Measurements from ENCODE around the gene FAP.

Gene FAP

DNA sequence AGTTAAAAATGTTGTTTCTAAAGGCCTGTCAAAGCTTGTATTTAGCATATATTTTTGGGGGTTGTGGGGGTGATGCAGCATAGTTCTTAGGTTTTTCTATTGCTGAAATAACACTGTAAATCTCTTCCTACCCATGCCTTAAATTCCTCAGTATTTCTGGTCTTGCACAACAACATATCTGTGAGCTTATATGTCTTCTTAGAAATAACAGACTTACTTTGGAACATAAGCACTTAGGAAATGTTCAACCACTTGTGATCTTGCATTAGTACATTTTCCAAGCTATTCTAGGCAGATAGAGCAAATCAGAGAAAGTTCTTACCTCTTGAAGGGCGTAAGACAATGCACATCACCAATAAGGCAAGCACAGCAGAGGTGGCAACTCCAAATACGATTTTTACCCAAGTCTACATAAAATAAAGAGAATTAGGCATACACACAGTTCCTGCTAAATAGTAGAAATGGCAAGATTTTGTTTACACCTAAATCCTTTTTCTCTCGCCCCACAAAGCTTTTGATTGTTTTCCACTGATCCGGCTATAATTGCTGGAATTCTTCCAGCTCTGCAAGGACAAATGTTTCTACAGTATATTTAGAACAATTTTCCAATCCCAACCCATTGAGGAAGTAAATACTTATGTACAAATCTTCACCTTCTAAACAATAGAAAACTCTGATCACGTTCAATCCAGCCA lies 512 bp downstream of the FAP start:
- no peak for DNase-seq (ENCODE audit: low read depth)

DNA sequence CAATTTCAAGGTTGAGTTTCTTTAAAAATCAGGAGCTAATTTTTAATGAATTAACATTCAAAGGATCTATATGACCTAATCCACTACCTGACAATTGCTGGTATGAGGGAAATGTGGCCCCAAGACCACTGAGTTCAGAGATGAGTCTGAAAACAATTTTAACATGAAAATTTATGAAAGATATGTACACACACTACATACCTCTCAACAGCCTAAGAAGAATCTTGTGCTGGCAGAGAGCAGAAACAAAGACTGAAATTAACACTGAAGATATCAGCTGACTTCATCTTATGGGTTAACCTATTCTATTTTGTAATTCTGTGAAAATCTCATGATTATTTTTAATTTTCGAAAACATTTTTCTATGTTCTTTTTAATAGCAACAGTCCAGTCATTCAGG lies 1.7 kb downstream of the FAP start:
- DNase-seq (ENCODE audit: low read depth) = no peak

DNA sequence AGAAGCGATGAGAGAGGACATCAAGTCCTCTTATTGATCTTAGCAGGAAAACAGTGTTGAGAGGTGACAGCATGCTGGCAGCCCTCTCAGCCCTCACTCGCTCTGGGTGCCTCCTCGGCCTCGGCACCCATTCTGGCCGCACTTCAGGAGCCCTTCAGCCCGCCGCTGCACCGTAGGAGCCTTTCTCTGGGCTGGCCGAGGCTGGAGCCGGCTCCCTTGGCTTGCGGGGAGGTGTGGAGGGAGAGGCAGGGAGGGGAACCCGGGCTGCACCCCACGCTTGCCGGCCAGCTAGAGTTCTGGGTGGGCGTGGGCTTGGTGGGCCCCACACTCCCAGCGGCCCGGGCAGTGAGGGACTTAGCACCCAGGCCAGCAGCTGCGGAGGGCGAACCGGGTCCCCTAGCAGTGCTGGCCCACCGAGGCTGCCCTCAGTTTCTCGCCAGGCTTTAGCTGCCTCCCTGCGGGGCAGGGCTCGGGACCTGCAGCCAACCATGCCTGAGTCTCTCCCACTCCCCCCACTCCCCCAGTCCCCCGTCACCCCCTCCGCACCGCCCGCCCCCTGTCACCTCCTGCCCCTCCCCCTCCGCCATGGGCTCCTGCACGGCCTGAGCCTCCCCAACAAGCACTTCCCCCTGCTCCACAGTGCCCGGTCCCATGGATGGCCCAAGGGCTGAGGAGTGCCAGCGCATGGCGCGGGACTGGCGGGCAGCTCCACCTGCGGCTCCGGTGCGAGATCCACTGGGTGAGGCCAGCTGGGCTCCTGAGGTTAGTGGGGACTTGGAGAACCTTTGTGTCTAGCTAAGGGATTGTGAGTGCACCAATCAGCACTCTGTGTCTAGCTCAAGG lies 8.4 kb downstream of the FAP start:
- no peak for DNase-seq (ENCODE audit: low read depth)

DNA sequence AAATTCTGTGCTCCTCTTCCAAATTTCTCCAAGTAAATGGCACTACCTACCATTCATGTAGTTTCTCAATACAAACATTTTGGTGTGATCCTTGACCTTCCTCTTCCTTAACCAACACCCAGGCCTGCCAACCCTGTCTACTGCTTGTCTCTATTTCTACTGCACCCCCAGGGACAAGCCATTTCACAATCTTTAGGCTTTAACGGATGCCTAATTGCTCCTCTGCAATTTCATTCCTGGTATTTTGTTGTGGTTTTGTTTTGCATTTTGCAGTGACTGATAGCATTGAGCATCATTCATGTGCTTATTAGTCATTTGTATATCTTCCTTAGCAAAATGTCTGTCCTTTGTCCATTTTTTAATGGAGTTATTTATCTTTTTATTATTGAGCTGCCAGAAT lies 10.0 kb downstream of the FAP start:
- DNase-seq (ENCODE audit: low read depth) = no peak

DNA sequence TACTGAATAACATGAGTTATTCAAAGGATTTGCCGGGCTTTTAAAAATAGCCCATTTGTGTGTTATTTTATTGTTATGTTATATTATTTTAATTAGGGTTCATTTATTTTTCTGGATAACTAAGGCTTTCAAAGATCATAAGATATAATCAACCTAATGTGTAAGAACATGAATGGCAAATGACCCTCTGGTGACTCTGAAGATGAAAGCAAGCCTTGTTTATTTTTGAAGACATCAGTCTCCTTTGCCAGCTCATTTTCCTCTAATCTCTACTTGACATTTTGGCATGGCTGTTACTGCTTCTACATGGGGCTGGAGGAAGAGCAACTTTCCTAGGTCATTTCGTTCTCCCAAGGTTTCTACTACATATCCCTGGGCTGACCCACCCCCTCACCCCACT lies 10.6 kb downstream of the FAP start:
- DNase-seq (ENCODE audit: low read depth) = no peak

DNA sequence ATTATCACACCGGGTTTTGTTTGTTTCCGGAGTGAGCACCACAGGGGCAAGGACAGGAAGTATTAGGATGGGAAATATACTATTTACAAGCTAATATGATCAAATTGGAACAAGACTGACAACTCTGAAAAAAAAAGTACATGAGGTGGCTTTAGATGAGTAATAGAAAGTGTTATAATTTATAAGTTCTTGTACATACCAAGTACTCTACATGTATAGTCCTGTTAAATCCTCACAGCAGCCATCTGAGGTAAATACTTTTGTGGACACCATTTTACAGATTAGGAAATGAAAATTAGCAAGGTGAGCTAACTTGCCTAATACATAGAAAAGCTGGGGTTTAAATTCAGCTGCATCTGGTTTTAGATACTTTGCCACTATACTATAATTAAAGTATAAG lies 11.2 kb downstream of the FAP start:
- no peak for DNase-seq (ENCODE audit: low read depth)

DNA sequence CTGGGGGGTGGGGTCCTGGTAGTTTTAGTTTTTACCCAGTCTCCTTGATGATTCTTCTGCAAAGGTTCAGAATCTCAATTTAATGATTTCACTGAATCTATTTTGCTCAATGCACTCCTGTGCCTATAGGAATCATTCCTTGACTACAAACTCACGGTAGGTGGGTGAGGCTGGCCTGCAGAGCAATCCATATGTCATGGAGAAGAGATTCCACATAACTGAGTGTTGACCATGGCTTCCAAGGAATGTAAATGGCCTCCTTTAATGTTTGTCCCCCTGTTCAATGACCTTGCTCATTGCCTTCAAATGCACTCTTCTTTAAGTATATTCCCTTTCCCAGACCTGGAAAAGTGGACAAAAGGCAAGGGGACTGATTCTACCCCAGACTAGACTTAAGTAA lies 12.5 kb downstream of the FAP start:
- DNase-seq (ENCODE audit: low read depth) = no peak

DNA sequence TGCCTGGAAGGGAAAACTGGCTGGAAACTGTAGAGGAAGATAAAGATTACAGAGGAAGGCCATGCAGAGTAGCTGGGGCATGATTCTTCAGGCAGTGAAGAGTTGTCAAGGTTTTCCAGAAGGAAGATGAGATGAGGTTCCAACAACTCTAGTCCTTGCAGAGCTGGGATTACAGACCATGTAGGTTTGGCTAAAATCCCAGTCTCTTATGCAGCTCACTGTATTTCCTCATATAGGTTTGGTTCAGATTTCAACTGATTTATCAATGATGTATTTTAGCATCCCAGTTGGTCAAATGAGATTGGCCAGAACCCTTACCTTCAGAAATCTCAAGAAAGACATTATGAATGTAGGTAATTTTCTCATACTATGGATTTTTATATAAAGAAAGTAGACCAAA lies 16.4 kb downstream of the FAP start:
- DNase-seq (ENCODE audit: low read depth) = no peak

DNA sequence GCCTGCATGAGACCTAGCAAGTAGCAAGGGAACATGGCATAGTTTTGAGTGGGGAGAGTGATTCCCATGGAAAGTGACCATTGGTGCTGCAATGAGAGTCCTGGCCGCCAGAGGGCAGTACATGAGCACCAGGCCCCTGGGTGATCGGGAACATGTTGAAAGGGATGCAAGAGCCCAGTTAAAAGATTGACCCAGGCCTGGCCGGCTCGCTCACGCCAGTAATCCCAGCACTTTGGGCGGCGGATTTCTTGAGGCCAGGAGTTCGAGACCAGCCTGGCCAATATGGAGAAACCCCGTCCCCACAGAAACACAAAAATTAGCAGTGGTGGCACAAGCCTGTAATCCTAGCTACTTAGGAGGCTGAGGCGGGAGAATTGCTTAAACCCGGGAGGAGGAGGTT lies 22.2 kb downstream of the FAP start:
- DNase-seq (ENCODE audit: low read depth) = peak; percentile 17

DNA sequence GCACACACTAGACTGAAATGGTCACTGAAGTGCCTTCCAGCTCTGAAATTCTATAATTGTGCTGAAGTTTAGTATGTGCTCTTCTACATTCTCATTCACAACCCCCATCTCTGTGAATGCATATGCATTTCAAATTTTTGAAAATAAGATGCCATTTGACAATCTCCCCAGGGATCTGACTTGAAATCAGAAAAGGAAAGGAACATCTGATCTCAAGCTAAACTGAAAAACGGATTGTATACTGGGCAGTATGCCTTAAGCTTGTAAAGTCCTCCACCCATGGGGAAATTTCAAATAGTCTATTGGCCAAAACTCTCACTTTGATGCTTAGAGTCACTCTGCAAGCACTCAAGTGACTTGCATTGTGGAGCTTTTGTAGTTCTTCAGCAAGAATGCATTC lies 22.9 kb downstream of the FAP start:
- DNase-seq (ENCODE audit: low read depth) = no peak

DNA sequence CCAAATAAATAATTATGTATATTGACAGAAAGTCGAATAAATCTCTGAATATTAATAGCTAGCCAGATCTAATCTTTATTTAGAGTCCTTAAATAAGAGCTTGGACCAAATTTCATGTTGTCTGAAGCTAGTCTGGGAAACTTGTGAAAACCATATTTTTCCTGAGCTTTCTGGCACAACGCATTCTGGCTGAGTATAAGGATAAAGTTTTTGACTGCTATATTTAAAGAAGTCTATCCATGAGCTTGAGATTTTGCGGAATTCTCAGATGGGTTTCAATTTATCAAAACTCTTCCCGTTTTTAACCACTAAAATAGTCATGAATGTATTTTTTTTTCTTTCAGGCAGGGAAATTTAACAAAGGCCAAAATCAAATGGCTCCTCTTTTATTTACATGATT lies 23.8 kb downstream of the FAP start:
- no peak for DNase-seq (ENCODE audit: low read depth)

DNA sequence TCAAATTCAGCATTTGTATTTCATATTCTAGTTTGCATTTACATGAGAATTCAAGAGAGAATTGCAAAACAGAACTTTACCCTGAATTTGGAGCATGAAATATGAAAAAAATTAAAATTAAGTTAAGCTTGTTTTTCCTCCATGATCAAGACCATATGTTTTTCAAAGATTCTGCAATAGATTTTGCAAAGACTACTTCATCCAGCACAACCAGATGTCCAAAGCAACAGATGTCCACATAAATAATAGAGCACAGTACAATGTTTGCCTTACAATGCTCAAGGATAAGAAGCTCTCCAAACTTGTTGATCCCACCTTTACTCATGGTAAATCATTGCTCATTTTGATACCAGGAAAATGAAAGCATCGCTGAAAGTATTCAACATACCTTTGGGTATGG lies 25.6 kb downstream of the FAP start:
- no peak for DNase-seq (ENCODE audit: low read depth)

DNA sequence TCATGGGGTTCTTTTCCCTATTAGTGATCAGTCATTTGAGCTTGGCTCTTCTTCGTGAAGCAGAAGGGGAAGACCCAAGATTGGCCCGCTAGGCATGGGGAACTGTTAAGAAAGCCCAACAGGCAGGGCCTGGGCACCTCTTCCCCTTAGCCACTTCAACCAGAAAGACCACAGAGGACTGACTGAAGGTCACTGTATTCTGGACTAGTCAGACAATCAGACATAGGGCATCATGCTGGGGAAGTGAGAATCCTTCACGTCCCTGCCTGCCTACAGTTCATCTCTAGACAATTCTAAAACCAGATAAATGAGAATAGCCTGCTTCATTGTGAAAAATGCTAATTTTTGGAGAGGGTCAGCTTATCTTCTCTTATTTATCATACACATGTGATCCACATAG lies 28.1 kb downstream of the FAP start:
- DNase-seq (ENCODE audit: low read depth) = no peak

DNA sequence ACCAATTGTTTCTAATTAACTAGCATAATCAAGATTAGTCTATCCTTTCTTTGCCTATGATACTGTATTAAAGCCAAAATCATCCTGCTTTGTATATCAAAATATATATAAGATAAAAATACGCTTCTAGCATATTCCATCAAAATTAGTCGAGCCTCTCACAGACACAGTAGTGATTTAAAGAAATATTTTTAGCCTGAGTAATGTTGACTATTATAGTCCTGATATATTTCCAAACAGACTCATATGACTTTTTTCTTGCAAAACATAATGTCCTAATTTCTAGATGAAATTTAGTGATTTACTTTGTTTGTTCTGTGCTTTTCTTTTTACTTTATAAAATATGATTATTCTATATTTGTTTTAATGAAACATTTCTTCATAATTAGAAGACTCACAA lies 30.9 kb downstream of the FAP start:
- no peak for DNase-seq (ENCODE audit: low read depth)

DNA sequence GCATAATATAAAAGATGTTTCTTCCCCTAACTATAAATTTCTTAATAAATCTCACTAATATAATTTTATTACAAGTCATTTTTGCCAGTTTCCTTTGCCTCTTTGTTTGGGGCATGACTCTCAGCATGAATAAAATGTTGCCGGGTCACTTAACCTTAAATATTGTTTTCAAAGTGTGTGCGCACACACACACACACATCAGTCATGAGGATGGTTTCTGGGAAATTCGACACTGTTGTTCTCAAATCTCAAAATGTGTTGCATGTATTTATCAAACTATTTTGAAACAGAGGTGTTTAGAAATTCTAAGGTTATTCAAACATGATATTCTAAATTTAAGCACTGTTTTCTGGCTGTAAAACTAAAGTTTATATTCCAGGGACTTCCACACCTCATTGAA lies 31.5 kb downstream of the FAP start:
- no peak for DNase-seq (ENCODE audit: low read depth)

DNA sequence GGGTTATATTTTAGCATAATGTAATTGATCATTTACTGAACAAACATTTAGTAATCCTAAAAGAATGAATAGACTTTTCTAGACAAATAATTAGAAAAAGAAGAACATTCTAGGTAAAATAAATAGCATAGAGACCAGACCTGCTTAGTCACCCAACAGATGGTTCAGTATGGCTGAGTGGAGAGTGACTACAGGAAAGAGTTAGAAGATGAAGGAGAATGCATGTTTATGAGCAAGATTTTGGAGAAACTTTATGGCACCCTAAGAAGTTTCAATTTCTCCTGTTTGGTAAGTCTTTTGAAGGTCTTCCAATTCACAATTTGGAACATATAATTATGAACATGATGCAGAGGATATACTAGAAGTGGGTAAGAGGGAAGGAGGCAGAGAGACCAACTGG lies 32.9 kb downstream of the FAP start:
- no peak for DNase-seq (ENCODE audit: low read depth)

DNA sequence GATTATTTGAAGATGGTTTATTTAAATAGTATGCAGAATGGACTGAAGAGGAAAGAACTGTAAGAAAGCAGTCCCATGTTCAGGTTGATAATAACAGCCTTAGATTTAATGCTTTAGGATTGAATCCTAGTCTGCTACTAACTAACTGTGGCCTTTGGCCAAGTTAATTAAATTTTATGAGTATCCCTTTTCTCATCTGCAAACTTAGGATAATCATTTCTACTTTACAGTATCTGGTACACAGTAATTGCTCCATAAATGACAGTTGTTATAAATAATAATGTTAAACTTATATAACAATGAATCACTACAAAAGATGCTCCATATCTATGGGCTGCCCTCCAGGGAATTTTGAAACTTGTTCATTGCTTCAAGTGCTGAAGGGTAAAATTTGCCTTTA lies 41.0 kb downstream of the FAP start:
- no peak for DNase-seq (ENCODE audit: low read depth)

DNA sequence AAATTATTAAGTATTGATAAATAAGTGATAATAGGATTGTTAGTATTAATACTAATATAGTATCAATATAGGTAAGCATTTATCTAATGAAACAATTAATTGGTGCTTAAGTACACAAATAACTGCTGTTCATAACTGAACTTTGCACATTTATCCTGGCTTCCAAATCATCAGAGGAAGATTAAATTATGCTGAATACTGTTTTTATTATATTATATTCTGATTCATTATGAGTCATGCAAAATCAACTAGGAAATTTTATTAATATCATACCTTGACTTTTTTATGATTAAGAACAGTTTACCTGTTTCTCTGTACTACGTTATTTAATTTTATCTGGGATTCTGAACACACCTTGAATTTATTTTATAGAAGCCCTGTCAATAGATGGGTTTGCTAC lies 42.6 kb downstream of the FAP start:
- DNase-seq (ENCODE audit: low read depth) = no peak

DNA sequence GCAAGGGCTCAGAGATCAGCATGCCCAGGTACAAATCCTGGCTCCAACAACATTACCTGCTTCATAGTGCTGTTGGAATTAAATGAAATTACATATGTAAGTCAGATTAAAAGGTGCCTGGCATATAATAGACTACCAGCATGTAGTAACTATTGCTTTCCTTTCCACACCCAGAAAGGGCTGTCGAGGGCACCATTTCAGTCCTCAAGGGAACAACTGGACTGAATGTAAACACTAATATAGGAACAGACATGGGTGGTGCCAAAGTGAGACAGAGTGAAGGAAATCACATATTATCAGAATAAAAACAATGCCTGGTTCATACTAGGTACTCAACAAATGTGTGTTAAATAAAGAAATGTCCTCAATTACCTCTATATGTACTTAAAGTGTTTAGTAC lies 43.3 kb downstream of the FAP start:
- DNase-seq (ENCODE audit: low read depth) = no peak

DNA sequence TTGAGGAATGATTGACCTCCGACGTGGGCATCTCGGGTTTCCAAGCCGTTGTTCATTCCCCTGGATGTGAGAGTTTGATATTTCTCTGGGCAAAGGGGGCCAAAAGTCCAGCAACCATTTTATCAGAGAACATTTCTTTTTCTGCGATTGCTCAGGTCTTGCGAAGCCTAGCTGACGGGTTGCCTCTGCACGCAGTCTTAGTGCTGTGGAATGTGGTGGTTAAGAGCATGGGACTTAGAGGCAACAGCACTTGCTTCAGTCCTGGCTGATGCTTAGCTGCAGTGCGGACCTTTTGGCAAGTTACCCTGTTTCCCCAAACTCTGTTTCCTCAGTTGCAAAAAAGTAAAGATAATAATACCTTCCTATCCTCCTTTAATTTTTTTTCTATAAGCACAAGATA lies 45.0 kb downstream of the FAP start:
- DNase-seq (ENCODE audit: low read depth) = no peak

DNA sequence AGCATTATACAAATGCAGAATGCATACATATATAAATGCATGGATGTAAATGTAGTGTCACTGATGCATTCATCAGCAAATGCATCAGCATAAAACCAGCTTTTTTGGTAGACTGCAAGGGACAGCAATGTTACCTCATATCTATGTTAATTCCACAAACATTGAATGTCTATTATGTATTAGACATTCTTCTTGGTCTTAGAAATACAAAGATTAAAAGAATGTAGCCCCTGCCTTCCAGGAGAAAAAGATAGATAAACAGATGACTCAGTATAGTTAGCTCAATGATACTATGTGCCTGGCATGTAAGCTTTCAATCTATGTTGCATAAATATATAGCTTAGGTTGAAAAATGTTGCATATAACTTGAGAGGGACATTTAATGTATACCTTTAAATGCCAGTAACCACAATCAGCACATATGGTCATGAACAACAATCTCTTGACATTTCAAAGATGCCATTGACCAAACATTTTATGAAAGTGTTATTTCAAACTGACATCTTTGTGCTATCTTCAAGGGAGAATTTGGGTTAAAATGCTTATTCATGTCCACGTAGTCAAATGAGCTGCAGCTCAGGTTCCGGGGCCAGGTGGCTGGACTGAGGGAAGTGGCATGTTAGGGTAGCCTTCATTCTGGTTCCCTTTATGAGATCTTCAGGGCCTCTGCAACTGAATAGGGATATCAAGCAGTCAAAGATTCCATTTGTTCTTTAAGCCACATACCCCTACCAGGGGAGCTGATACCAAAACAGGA lies 46.0 kb downstream of the FAP start:
- DNase-seq (ENCODE audit: low read depth) = no peak

DNA sequence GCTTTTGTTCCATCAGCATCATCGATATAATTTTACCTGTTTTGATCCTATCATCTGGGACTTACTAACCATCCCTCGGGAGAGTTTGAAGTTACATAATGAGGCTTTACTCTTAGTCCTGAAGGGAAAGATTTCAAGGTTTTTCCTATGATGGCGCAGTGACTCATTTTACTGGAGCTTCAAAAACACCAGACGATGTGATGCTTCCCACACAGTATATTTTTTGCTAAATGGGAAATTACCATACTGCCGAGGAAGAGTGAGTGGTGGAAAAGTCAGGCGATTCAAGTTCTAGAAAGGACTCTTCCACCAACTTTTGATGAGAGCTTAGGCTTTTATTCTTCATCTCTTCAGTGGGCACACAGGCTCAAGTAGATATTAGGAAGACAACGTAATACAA lies 46.6 kb downstream of the FAP start:
- DNase-seq (ENCODE audit: low read depth) = no peak

DNA sequence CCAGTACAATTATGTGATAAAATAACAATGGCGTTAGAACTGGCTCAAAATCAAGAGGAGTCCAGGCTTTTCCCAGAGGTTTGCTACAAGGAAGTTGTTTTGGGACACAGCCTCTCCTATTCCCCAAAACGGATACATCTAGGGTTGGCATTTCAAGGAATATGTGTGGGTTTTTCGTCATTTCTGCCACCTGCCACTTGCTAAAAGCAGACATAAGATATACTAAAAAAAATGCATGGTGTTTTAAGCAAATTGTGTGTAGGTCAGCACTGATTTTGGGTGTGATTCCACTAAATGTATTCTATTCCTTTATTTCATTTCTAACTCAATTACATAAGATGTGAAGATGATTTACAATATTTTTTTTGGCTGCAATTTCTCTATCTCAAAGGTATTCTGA lies 54.8 kb downstream of the FAP start:
- no peak for DNase-seq (ENCODE audit: low read depth)
